Endothelial cell of umbilical vein (primary cell): ENCODE data around the gene BRD2. TPM values are rescaled to one million over a fixed set of nuclear protein-coding genes. Genes with fewer than 3 reads are reported as not detected.

Experiments
- BruUV-seq: library from RNA; stranded (reverse); fragments of 400-500 nt; replicated peaks from 2 replicates; lab custom pipeline; 2021; lab: Mats Ljungman, UMichigan
- CTCF ChIA-PET: fragments of 300-600, 350-600 bp; sonication (Branson Sonifier 250); formaldehyde crosslinking; loops from one replicate; lab custom pipeline; 2021; ENCODE audit warnings: antibody characterized with exemption, inconsistent platforms; lab: Charles Lee
- POLR2A ChIA-PET: fragments of 300-600, 350-600 bp; sonication (Branson Sonifier 250); formaldehyde crosslinking; loops from one replicate; lab custom pipeline; 2021; ENCODE audit warnings: antibody characterized with exemption, inconsistent platforms; lab: Charles Lee
- DNase-seq: peaks from one replicate; pipeline ENCODE4 v3.0.0-alpha.2; 2011; ENCODE audit warnings: low read depth, low spot score
- FAIRE-seq: peaks from 2 replicates; lab custom pipeline; 2011; peaks lifted over from hg19 to GRCh38; lab: Jason Lieb, UNC
- H2AFZ ChIP-seq: 2 replicates; pipeline ENCODE4 v1.6.0; 2012; ENCODE audit warnings: low read depth, low read length, control low read depth, inconsistent platforms
- H3K27ac ChIP-seq: 2 replicates; pipeline ENCODE4 v1.5.1; 2011; ENCODE audit warnings: low read depth, mild to moderate bottlenecking, control low read depth, low read length, moderate library complexity; ENCODE audit not compliant: insufficient read depth
- H3K27me3 ChIP-seq, 2 experiments: 2 replicates each; pipeline versions ENCODE4 v1.6.0 to v1.6.1; 2011; ENCODE audit warnings: low read length in 2 of 2, mixed read lengths in 1 of 2; ENCODE audit not compliant: control insufficient read depth in 2 of 2, insufficient read depth in 2 of 2
- H3K36me3 ChIP-seq, 2 experiments: 2 replicates in 1 of 2; 3 replicates in 1 of 2; pipeline ENCODE4 v1.5.1; 2011; ENCODE audit warnings: low read length in 2 of 2, mild to moderate bottlenecking in 1 of 2, moderate library complexity in 1 of 2; ENCODE audit not compliant: control insufficient read depth in 2 of 2, insufficient read depth in 2 of 2; ENCODE audit errors: extremely low read depth in 1 of 2
- H3K4me1 ChIP-seq: 3 replicates; pipeline ENCODE4 v1.5.1; 2011; ENCODE audit warnings: mild to moderate bottlenecking, low read length; ENCODE audit not compliant: control insufficient read depth, insufficient read depth; ENCODE audit errors: extremely low read depth
- H3K4me2 ChIP-seq: 2 replicates; pipeline ENCODE4 v1.6.1; 2011; ENCODE audit warnings: low read length, control low read depth, mixed read lengths; ENCODE audit not compliant: insufficient read depth
- H3K4me3 ChIP-seq, 3 experiments: fragments of 200-600 bp in 1 of 3; sonication (generic), shearing (Covaris generic) in 1 of 3; replicated peaks in 1 of 3; 2 replicates each; pipeline ENCODE4 v1.5.1; 2011 to 2016; ENCODE audit warnings: control low read depth in 3 of 3, low read length in 3 of 3, mild to moderate bottlenecking in 2 of 3, inconsistent platforms in 1 of 3, low read depth in 1 of 3, moderate library complexity in 1 of 3; ENCODE audit not compliant: insufficient read depth in 1 of 3
- H3K79me2 ChIP-seq: 2 replicates; pipeline ENCODE4 v1.6.0; 2012; ENCODE audit warnings: low read length, inconsistent platforms; ENCODE audit not compliant: control insufficient read depth, insufficient read depth
- H3K9ac ChIP-seq: replicated peaks from 2 replicates; pipeline ENCODE3; 2011; ENCODE audit warnings: low read length, control low read depth; ENCODE audit not compliant: insufficient read depth; ENCODE audit errors: extremely low read depth
- H3K9me1 ChIP-seq: replicated peaks from 3 replicates; pipeline ENCODE4 v1.6.0; 2011; ENCODE audit warnings: mild to moderate bottlenecking, low read length; ENCODE audit not compliant: control insufficient read depth, insufficient read depth; ENCODE audit errors: extremely low read depth
- H3K9me3 ChIP-seq: replicated peaks from 2 replicates; pipeline ENCODE4 v1.5.1; 2012; ENCODE audit warnings: low read length, inconsistent platforms; ENCODE audit not compliant: control insufficient read depth, insufficient read depth
- H4K20me1 ChIP-seq: replicated peaks from 2 replicates; pipeline ENCODE3; 2011; ENCODE audit warnings: mild to moderate bottlenecking, low read length; ENCODE audit not compliant: control insufficient read depth, insufficient read depth; ENCODE audit errors: extremely low read depth
- EZH2 ChIP-seq: IDR thresholded peaks from 2 replicates; pipeline ENCODE4 v1.6.1; 2012; ENCODE audit warnings: borderline replicate concordance, low read depth, mild to moderate bottlenecking, moderate library complexity, low read length, inconsistent platforms; ENCODE audit not compliant: severe bottlenecking
- POLR2A ChIP-seq: IDR thresholded peaks from 2 replicates; pipeline ENCODE4 v1.6.1; 2012; ENCODE audit warnings: low read depth, mild to moderate bottlenecking, control low read depth, low read length
- dilution Hi-C: fragments of 300-500 bp; cut with MboI; formaldehyde crosslinking; loops from one replicate; pipeline ENCODE4 v1.15.0; 2019; ENCODE audit warnings: low sequenced_read_pairs; ENCODE audit not compliant: extremely low pct_ligation_motif_present
- intact Hi-C: fragments of 100-400 bp; cut with micrococcal nuclease; formaldehyde crosslinking; loops from one replicate; pipeline ENCODE4 v1.10.0; 2022
- polyA plus RNA-seq, 4 experiments: library from polyadenylated mRNA; depleted of rRNA in 3 of 4; stranded (reverse) in 3 of 4; unstranded in 1 of 4; fragments of >200 nt; gene quantifications; 2 replicates each; pipeline versions ENCODE4 v1.2.1 to v1.2.3, GENCODE V29; 2011 to 2012; ENCODE audit warnings: missing spikeins in 1 of 4
- total RNA-seq: library from RNA; stranded (reverse); gene quantifications from 2 replicates; pipeline ENCODE4 v1.2.3, GENCODE V29; 2021
- TF ChIP-seq, protein P1 (sequence below), 2 donors: IDR thresholded peaks; 1 replicate in 1 of 2; 2 replicates in 1 of 2; pipeline ENCODE4 v1.5.1; 2011; ENCODE audit warnings: low read length in 2 of 2, mild to moderate bottlenecking in 2 of 2, moderate library complexity in 2 of 2, control low read depth in 1 of 2, inconsistent platforms in 1 of 2, low read depth in 1 of 2; ENCODE audit not compliant: insufficient read depth in 1 of 2; ENCODE audit errors: extremely low read depth in 1 of 2

The BRD2 gene
- total and polyA plus RNA-seq, 2 donors (not counting 3 experiments of a cell fraction or from before 2014, with no cell fraction given): 131 to 197 TPM

DNA sequence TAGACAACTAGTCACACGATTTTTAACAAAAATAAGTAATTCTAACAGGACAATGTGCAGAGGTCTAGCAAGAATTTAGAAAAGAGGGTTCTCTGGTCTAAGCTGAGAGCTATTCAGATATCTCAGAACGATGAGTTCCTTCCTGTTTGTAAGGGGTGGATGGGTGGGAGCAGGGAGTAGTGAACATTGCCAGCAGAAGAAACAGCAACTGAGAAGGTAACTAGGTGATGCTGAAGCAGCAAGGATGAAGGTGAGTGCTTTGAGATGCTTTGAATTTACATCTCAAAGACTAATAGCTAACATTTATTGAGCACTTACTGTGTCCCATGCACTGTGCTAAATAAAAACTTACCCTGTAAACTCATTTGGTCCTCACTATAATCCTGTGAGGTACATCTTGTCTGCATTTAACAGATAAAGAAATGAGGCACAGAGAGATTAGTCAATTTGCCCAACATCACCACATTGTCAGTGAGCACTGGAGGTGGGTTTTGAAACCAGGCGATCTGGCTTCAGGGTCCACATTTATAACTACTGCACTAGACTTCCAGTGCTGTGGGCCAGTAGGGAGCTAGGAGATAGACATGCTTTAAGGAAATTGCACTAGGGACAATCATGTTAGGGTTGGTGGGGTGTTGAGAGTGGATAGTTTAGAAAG lies 15.7 kb downstream of the BRD2 start:
- H3K4me3 ChIP-seq: no peak overlapping the region
- peaks cover 7% of the 10 kb centered on the region for H3K79me2 ChIP-seq
- FAIRE-seq: peak; percentile 31
- intact Hi-C loops: loop anchor here (1.0 to 2.0 kb wide), 3 partner anchors 11 to 145 kb away; partner anchors contain the start of gene TAP2
- H3K9me3 ChIP-seq: no peaks in the 10 kb centered on the region
- H3K4me2 ChIP-seq: no peak overlapping the region
- H3K36me3 ChIP-seq: peaks cover 21% of the 10 kb centered on the region in 2 experiments
- no peak overlapping the region for H3K9ac ChIP-seq
- H3K27ac ChIP-seq: no peak overlapping the region
- H3K4me1 ChIP-seq: no peaks in the 10 kb centered on the region
- BruUV-seq: no TSS peak
- POLR2A ChIA-PET: interaction anchor here (0.6 to 4.6 kb wide), 4 partner anchors 10 to 98 kb away, joined by 3 to 89 read pairs (median 5); no protein-coding TSS in a partner anchor
- no peaks in the 10 kb centered on the region for H3K9me1 ChIP-seq
- peaks cover 0 to 15% of the 10 kb centered on the region in 2 experiments for H3K27me3 ChIP-seq
- peaks cover 9% of the 10 kb centered on the region for H4K20me1 ChIP-seq
- TF ChIP-seq POLR2A (peak; percentile 16), EZH2 (no peak)
- TF ChIP-seq, protein P1, sequence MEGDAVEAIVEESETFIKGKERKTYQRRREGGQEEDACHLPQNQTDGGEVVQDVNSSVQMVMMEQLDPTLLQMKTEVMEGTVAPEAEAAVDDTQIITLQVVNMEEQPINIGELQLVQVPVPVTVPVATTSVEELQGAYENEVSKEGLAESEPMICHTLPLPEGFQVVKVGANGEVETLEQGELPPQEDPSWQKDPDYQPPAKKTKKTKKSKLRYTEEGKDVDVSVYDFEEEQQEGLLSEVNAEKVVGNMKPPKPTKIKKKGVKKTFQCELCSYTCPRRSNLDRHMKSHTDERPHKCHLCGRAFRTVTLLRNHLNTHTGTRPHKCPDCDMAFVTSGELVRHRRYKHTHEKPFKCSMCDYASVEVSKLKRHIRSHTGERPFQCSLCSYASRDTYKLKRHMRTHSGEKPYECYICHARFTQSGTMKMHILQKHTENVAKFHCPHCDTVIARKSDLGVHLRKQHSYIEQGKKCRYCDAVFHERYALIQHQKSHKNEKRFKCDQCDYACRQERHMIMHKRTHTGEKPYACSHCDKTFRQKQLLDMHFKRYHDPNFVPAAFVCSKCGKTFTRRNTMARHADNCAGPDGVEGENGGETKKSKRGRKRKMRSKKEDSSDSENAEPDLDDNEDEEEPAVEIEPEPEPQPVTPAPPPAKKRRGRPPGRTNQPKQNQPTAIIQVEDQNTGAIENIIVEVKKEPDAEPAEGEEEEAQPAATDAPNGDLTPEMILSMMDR (IDR thresholded peaks at IDR 0.05; ENCODE audit: extremely low read depth in 1 of 2, insufficient read depth in 1 of 2, low read depth in 1 of 2, low read length in 2 of 2): no peak
- CTCF ChIA-PET: interaction anchor here (0.6 to 12.6 kb wide), 65 partner anchors 9 to 317 kb away, joined by 3 to 580 read pairs (median 5); partner anchors contain the start of genes BRD2, HLA-DMA, HLA-DMB and HLA-DPB1
- dilution Hi-C loops: no loop called here
- DNase-seq: no peak
- no peak overlapping the region for H2AFZ ChIP-seq
